HG03457 (cell line): ENCODE data around the gene SRGAP2C.
"Not testable (repeated sequence)": the region's sequence is repeated elsewhere in the genome, so short reads cannot be mapped to it uniquely, and the experiment has no call there.

Experiments used
- ATAC-seq: cut with Tn5 transposase; IDR thresholded peaks from one replicate; pipeline ENCODE4 v1.9.1; 2021; ENCODE audit warnings: moderate number of reproducible peaks; ENCODE audit not compliant: unreplicated experiment

SRGAP2C gene

DNA sequence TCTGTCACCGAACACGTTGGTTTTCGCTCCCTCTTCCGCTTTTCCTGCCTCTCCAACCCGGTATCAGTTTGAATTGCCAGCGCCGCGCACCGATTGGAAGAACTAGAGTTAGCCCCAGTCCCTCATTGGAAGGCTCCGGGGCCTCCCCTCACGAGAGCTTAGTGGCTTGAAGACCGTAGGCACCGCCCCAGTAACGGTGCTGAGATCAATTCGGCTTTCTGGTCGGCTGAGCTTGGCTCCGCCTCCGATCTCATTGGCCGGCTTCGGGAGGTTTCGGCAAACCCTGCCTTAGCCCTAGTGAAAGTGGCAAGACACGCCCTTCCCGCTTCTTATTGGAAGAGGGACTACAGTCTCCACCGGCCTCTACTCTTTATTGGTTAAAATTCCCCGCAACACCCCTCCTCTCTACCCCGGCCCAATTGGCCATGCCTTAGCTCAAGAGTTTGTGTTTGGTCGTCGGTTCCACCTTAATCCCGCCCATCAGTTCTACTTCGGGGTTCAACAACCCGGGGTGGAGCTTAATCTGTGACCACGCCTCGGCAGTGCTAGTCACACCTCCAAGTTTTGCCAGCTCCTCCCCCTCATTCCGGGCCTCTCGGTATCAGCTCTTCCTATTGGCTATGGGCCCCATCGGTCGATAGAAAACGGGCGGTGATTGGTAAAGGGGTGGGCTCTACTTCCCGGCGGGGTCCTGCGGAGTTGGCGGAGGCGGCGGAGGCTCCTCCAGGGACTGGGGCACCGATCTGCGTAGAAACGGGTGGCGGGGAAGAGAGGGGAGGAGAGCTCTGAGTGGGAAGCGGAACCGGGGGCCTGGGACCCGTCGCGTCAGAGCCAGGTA, at the start of gene SRGAP2C, which contains the start of gene FAM72B:
Gene SRGAP2C, plus strand, starts transcription at position 686 of the 838 bp plus-strand sequence. CDS start 2,472 bp downstream, outside the sequence.
Gene FAM72B, minus strand, starts transcription at position 51 of the 838 bp plus-strand sequence. CDS start 851 bp downstream, outside the sequence.
- peak; percentile 86 for ATAC-seq

GRCh38 chr1:121140393-121140792, 44.4 kb upstream of the SRGAP2C start:
- ATAC-seq = not testable (repeated sequence)

GRCh38 chr1:121148489-121149190, 36.1 kb upstream of the SRGAP2C start:
- ATAC-seq = not testable (repeated sequence)

- not testable (repeated sequence) for ATAC-seq
Observed at GRCh38 chr1:121151294-121151693, 33.5 kb upstream of the SRGAP2C start.

DNA sequence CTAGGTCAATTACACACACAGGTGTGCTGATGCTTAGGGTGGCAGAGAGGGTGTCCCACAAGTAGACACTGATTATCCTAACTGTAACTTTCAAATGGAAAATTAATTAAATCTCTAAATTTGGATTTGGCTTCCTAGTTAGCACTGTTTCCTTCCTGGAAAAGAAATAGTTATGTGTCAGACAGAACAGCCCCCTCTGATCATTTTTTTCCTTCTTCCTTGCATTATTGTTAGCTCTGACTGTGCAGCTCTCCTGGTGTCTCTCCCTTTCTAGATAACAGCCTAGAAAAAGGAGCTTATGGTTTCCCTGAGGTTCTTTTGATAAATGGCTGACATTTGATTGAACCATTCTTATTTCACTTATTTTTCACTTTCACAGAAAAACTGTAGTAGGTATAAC, 32.0 kb upstream of the SRGAP2C start:
- ATAC-seq = not testable (repeated sequence)

- not testable (repeated sequence) for ATAC-seq
Observed at GRCh38 chr1:121154811-121155210, 30.0 kb upstream of the SRGAP2C start.

GRCh38 chr1:121155671-121156358, 29.0 kb upstream of the SRGAP2C start:
- ATAC-seq = not testable (repeated sequence)

- ATAC-seq = not testable (repeated sequence)
Observed at GRCh38 chr1:121156958-121157603, 27.7 kb upstream of the SRGAP2C start.

GRCh38 chr1:121157609-121158008, 27.2 kb upstream of the SRGAP2C start:
- not testable (repeated sequence) for ATAC-seq

DNA sequence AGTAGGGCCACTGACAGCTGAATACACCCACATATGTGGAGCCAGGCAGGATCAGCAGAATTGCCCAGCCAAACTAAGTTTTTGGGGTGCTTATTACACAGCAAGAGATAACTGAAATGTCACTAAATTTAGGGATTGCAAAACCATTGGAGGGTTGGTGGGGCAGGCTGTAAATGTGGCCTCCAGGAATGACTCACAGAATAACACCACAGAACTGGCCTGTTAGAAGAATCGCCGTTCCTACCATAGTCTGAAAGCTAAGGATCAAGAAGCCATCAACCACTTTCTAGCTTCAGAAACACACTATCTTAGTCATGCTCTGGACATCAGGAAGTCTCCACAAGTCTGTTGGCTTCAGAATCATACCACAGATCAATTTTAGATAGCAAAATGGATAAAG, 24.7 kb upstream of the SRGAP2C start:
- ATAC-seq = not testable (repeated sequence)

DNA sequence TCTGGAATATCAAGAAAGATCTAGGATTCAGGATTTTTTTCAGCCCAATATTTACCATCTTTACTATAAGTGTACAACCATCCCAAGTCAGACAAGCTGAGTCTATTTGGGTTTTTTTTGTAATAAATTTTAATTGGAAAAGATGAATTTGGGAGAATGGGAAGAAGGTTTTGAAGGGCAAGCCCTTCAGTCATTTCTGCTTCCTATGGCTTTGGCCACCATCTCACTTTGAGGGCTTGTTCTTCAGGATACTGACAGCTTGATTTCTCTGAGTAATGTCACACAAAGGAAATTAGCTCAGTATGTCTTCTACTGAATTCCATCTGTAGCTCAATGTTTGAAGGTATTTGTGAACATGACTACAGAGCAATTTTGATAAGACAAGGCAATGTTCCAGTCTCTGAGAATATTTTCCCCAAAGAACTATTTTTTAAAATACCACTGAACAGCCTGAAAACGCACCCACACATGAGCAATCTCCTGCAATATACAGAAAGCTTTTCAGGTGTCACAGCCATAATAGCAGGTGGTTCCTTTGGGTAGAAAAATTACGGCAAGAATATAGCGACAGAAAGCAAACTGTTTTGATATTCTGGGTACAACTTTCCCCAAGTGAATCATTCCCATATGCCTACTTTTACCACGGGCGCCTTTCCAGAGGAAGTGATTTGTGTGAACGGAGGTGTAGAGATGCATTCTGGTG, 23.4 kb upstream of the SRGAP2C start:
- ATAC-seq = not testable (repeated sequence)

GRCh38 chr1:121163850-121164757, 20.7 kb upstream of the SRGAP2C start:
- ATAC-seq = not testable (repeated sequence)

DNA sequence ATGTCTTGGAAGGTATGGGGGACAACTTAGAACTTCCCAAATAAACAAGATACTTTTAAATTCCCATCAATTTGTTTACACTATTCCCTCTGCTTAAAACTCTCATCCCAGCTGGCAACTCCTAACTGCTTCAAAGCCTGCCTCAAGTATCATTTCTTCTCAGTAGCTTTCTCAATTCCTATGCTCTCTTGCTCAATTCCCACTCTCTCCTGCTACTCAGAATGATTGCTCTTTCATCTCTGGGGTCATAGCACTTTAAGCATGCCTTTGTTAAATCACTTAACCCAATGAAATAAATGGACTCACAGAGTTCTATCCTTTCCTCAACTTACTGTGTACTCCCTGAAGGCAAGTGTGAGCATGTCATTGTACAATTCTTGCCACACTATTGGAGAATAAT, 19.5 kb upstream of the SRGAP2C start:
- ATAC-seq = not testable (repeated sequence)

DNA sequence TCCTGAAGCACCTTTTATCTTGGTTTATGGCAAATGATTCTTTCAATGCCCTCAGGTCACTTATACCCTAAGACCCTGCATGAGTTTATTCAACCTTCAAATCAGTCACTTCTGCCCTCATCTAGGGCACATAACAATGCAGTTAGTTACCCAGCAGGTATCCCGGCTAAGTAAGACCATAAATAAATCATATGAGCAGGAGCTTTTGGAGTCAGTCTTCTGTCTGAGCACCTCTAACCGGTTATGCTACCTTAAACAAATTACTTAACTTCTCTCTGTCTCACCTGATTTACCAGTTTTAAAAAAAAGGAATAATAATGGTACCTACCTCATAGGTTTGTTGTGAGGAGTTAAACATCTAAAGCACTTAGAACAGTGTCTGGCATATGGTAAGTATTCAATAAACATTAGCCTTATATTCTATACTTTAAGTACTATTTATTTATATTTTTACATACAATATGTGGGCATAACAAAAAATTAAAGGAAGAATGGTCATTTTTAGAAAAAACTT, 17.5 kb upstream of the SRGAP2C start:
- not testable (repeated sequence) for ATAC-seq

DNA sequence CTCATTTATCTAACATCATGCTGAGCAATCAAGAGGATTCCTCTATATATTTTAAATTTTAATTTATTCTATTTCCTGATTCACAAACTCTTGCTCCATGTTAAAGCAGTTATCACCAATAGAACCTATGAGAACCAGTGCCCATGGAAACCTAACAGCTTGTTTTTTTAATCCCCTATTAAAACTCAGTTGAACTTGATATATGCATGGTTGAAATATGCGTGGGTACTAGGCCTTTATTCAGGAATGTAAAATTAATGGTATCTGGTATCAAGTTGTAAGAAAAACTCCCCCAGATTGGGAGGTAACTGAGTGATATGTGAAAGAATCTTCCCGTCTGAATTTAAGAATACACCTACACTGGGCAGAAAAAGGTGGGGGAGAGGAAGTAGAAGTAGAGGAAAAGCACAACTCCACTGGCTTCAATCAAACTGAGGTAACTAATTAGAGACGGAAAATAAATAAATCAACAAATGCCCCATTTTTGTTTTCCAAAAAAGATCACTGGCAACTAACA, 16.6 kb upstream of the SRGAP2C start:
- not testable (repeated sequence) for ATAC-seq

DNA sequence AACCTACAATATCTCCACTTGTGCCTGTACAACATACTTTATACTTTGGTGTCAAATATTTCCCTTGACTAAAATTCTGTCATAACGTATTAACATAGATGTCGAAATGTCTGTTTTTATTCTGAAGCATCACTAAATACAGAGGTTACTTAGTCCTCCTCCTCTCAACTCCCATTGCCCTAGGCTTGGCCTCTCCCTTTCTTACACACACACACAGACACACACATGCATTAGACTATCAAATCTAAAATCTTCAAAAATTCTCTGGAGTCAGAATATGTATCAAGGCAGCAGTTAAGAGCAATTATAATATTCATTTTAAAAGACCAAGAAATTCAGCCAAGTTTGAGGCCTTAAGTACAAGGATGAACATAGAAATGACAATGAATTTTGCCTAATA, 8.1 kb upstream of the SRGAP2C start:
- not testable (repeated sequence) for ATAC-seq

- not testable (repeated sequence) for ATAC-seq
Observed at GRCh38 chr1:121178197-121178596, 6.6 kb upstream of the SRGAP2C start.

DNA sequence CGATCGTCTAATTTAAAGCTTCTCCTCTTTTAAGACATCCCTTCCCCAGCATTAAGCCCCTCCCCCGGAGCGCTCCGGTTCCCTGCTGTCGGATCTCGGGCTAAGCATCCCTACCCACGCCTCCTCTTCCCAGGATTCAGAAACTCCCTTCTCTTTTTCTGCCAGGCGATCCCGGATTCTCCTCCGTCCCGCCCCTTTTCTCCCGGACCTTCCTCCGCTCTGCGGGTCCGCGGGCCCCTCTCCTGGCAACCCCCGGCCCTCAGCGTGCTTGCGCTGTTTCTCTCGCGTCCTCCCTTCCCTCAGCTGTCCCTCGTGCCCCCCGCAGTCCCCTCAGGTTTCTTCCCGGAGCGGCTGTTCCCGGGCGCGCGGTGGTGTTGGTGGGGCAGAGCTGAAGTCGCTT, 908 bp upstream of the SRGAP2C start:
- not testable (repeated sequence) for ATAC-seq
